Peyer's patch (tissue), 4 donors: ENCODE results near the gene OR1F1.

Experiments
- CTCF ChIP-seq, 6 experiments: fragments of 450-650 bp in 4 of 6; fragments of 200-600 bp in 2 of 6; sonication (generic) in 1 of 6; IDR thresholded peaks; one replicate each; pipeline ENCODE4 v1.5.1; 2017 to 2019; ENCODE audit warnings: antibody characterized with exemption in 6 of 6, mild to moderate bottlenecking in 3 of 6, moderate library complexity in 1 of 6
- POLR2A ChIP-seq, 2 donors: fragments of 450-650 bp; IDR thresholded peaks; one replicate each; pipeline ENCODE4 v1.5.1; 2017; ENCODE audit warnings: antibody characterized with exemption in 2 of 2, mild to moderate bottlenecking in 2 of 2, moderate library complexity in 2 of 2

- TF ChIP-seq CTCF (IDR thresholded peaks at IDR 0.05) (no peak), POLR2A (IDR thresholded peaks at IDR 0.05) (no peak)
These were observed 45.7 kb upstream of the OR1F1 start for GRCh38 chr16:3142327-3142726.
